ENCODE results near the gene NFE2L2. TPM values are rescaled to one million over a fixed set of nuclear protein-coding genes. Genes with fewer than 3 reads are reported as not detected.

NFE2L2 gene
- total RNA-seq, 1 experiment from 2014 or later: 26.3 TPM

GRCh38 chr2:177257471-177257870 lies 7.1 kb downstream of the NFE2L2 start (continued):
- no peak for TF ChIP-seq ERG (CRISPR knock-in tag; IDR thresholded peaks at IDR 0.05)
- no peak for TF ChIP-seq RORB (CRISPR knock-in tag; IDR thresholded peaks at IDR 0.05)
- TF ChIP-seq NFE2L1 (CRISPR knock-in tag; IDR thresholded peaks at IDR 0.05): no peak
- TF ChIP-seq ZNF121 (CRISPR knock-in tag; IDR thresholded peaks at IDR 0.05): no peak
- TF ChIP-seq ATF3 (CRISPR knock-in tag; conservative IDR thresholded peaks at IDR 0.05): no peak
- no peak for TF ChIP-seq USF2 (CRISPR knock-in tag; IDR thresholded peaks at IDR 0.05)

GRCh38 chr2:177256695-177257094 lies 7.8 kb downstream of the NFE2L2 start:
- peaks cover 14% of the 10 kb centered on the region for H3K9me3 Mint-ChIP-seq
- peaks cover 18% of the 10 kb centered on the region for H3K36me3 Mint-ChIP-seq
- no peaks in the 10 kb centered on the region for H3K27me3 Mint-ChIP-seq (ENCODE audit: low read depth)
- H3K27ac Mint-ChIP-seq: no peak overlapping the region
- ATAC-seq (no peak), DNase-seq (ENCODE audit: low spot score) (no peak)
- peaks cover 54% of the 10 kb centered on the region for H3K4me1 Mint-ChIP-seq
- ChIA-PET POLR2A (interaction anchor here (1.0 kb wide), 1 partner anchor 8 kb away, joined by 5 read pairs; the partner anchor contains the start of gene NFE2L2), CTCF (interaction anchor here (0.6 kb wide), 1 partner anchor 12 kb away, joined by 3 read pairs; no protein-coding TSS in a partner anchor)
- H3K4me3 Mint-ChIP-seq: no peak overlapping the region
- no peak for TF ChIP-seq TEAD1 (CRISPR knock-in tag; IDR thresholded peaks at IDR 0.05)
- TF ChIP-seq ZNF512 (CRISPR knock-in tag; IDR thresholded peaks at IDR 0.05; ENCODE audit: borderline replicate concordance): no peak
- no peak for TF ChIP-seq NR1H2 (CRISPR knock-in tag; IDR thresholded peaks at IDR 0.05)
- TF ChIP-seq E2F5 (CRISPR knock-in tag; IDR thresholded peaks at IDR 0.05): no peak
- TF ChIP-seq ERG (CRISPR knock-in tag; IDR thresholded peaks at IDR 0.05): no peak
- TF ChIP-seq NR3C1 (CRISPR knock-in tag; conservative IDR thresholded peaks at IDR 0.05; ENCODE audit: low read depth): no peak
- TF ChIP-seq GRHL2 (CRISPR knock-in tag; IDR thresholded peaks at IDR 0.05; ENCODE audit: insufficient replicate concordance, severe bottlenecking): no peak
- no peak for TF ChIP-seq RORB (CRISPR knock-in tag; IDR thresholded peaks at IDR 0.05)
- TF ChIP-seq CTCF (IDR thresholded peaks at IDR 0.05): no peak
- no peak for TF ChIP-seq MYBL2 (CRISPR knock-in tag; IDR thresholded peaks at IDR 0.05)
- no peak for TF ChIP-seq IRF2 (CRISPR knock-in tag; IDR thresholded peaks at IDR 0.05; ENCODE audit: borderline replicate concordance, low read depth)
- no peak for TF ChIP-seq AFF4 (CRISPR knock-in tag; IDR thresholded peaks at IDR 0.05; ENCODE audit: borderline replicate concordance)
- no peak for TF ChIP-seq CDX4 (CRISPR knock-in tag; IDR thresholded peaks at IDR 0.05; ENCODE audit: borderline replicate concordance)
- TF ChIP-seq ATF6 (CRISPR knock-in tag; IDR thresholded peaks at IDR 0.05): no peak
- TF ChIP-seq ESRRA (CRISPR knock-in tag; IDR thresholded peaks at IDR 0.05; ENCODE audit: borderline replicate concordance): no peak
- no peak for TF ChIP-seq ZNF416 (CRISPR knock-in tag; IDR thresholded peaks at IDR 0.05)
